ENCODE data around the gene RNGTT.

The RNGTT gene

GRCh38 chr6:88712243-88712936, 251.0 kb downstream of the RNGTT start:
- CTCF ChIA-PET: interaction anchor here (0.6 kb wide), 1 partner anchor 22 kb away, joined by 6 read pairs; no protein-coding TSS in a partner anchor
- no peak for TF ChIP-seq CTCF (conservative IDR thresholded peaks at IDR 0.05; ENCODE audit: low read depth)
- H3K27ac ChIP-seq: no peak overlapping the region
- no peak for DNase-seq (ENCODE audit: low spot score)
- POLR2A ChIA-PET (ENCODE audit: low non-redundant PET): no interaction called here

- no peak for DNase-seq (ENCODE audit: low spot score)
- no peak for TF ChIP-seq CTCF (conservative IDR thresholded peaks at IDR 0.05; ENCODE audit: low read depth)
- CTCF ChIA-PET: no interaction called here
- H3K27ac ChIP-seq: no peak overlapping the region
- POLR2A ChIA-PET (ENCODE audit: low non-redundant PET): no interaction called here
These were observed 253.6 kb downstream of the RNGTT start for GRCh38 chr6:88709819-88710246.

- POLR2A ChIA-PET (ENCODE audit: low non-redundant PET): interaction anchor here (0.6 kb wide), 1 partner anchor 423 kb away, joined by 7 read pairs; no protein-coding TSS in a partner anchor
- CTCF ChIA-PET: no interaction called here
- H3K27ac ChIP-seq: no peak overlapping the region
- TF ChIP-seq CTCF (conservative IDR thresholded peaks at IDR 0.05; ENCODE audit: low read depth): no peak
- DNase-seq (ENCODE audit: low spot score): no peak
These were observed 255.1 kb downstream of the RNGTT start for GRCh38 chr6:88708197-88708744.

GRCh38 chr6:88705601-88706000, 257.8 kb downstream of the RNGTT start:
- no peak for DNase-seq (ENCODE audit: low spot score)
- POLR2A ChIA-PET (ENCODE audit: low non-redundant PET): no interaction called here
- H3K27ac ChIP-seq: no peak overlapping the region
- CTCF ChIA-PET: no interaction called here
- TF ChIP-seq CTCF (conservative IDR thresholded peaks at IDR 0.05; ENCODE audit: low read depth): no peak

GRCh38 chr6:88704980-88705379, 258.4 kb downstream of the RNGTT start:
- ChIA-PET POLR2A (ENCODE audit: low non-redundant PET) (no interaction called here), CTCF (no interaction called here)
- no peak overlapping the region for H3K27ac ChIP-seq
- DNase-seq (ENCODE audit: low spot score): no peak
- no peak for TF ChIP-seq CTCF (conservative IDR thresholded peaks at IDR 0.05; ENCODE audit: low read depth)

- DNase-seq (ENCODE audit: low spot score): no peak
- H3K27ac ChIP-seq: no peak overlapping the region
- CTCF ChIA-PET: no interaction called here
- TF ChIP-seq CTCF (conservative IDR thresholded peaks at IDR 0.05; ENCODE audit: low read depth): no peak
- POLR2A ChIA-PET (ENCODE audit: low non-redundant PET): no interaction called here
These were observed 260.4 kb downstream of the RNGTT start for GRCh38 chr6:88702956-88703556.
